Measurements from ENCODE around the gene CCDC60.

The CCDC60 gene

DNA sequence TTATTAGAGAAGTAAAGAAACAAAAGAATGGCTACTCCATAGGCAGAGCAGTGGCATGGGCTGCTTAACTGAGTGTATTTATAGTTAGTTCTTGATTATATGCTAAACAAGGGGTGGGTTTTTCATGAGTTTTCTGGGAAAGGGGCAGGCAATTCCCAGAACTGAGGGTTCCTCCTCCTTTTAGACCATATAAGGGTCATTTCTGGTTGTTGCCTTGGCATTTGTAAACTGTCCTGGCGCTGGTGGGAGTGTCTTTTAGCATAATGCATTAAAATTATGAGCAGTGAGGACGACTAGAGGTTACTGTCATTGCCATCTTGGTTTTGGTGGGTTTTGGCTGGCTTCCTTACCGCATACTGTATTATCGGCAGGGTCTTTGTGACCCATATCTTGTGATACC, 40.1 kb downstream of the CCDC60 start:
- TF ChIP-seq POLR2AphosphoS5 (IDR thresholded peaks at IDR 0.05; ENCODE audit: low read depth) (no peak), SPI1 (IDR thresholded peaks at IDR 0.05; ENCODE audit: borderline replicate concordance, low read depth) (no peak), GABPA (IDR thresholded peaks at IDR 0.05; ENCODE audit: low read depth) (no peak), REST (IDR thresholded peaks at IDR 0.05; ENCODE audit: insufficient replicate concordance, low read depth) (no peak)
- TF ChIP-seq, protein P1, sequence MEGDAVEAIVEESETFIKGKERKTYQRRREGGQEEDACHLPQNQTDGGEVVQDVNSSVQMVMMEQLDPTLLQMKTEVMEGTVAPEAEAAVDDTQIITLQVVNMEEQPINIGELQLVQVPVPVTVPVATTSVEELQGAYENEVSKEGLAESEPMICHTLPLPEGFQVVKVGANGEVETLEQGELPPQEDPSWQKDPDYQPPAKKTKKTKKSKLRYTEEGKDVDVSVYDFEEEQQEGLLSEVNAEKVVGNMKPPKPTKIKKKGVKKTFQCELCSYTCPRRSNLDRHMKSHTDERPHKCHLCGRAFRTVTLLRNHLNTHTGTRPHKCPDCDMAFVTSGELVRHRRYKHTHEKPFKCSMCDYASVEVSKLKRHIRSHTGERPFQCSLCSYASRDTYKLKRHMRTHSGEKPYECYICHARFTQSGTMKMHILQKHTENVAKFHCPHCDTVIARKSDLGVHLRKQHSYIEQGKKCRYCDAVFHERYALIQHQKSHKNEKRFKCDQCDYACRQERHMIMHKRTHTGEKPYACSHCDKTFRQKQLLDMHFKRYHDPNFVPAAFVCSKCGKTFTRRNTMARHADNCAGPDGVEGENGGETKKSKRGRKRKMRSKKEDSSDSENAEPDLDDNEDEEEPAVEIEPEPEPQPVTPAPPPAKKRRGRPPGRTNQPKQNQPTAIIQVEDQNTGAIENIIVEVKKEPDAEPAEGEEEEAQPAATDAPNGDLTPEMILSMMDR (IDR thresholded peaks at IDR 0.05; ENCODE audit: insufficient read depth, low read length) = no peak
- Histone ChIP-seq H3K4me3 (replicated peaks; ENCODE audit: insufficient read depth, low read length) (no peak overlapping the region), H3K27me3 (ENCODE audit: insufficient read depth, poor library complexity, severe bottlenecking) (no peaks in the 10 kb centered on the region), H3K27ac (replicated peaks) (no peak overlapping the region)
- no peak for DNase-seq (ENCODE audit: low read depth in 1 of 2, low spot score in 1 of 2)

- no peak overlapping the region for H3K27ac ChIP-seq (replicated peaks)
- DNase-seq (ENCODE audit: low read depth in 1 of 2, low spot score in 1 of 2) = peak; percentile 4 to 18
- H3K4me3 ChIP-seq (replicated peaks; ENCODE audit: insufficient read depth, low read length) = no peak overlapping the region
- TF ChIP-seq, protein P1 (IDR thresholded peaks at IDR 0.05; ENCODE audit: insufficient read depth, low read length) = no peak
- TF ChIP-seq REST (IDR thresholded peaks at IDR 0.05; ENCODE audit: insufficient replicate concordance, low read depth) (no peak), SPI1 (IDR thresholded peaks at IDR 0.05; ENCODE audit: borderline replicate concordance, low read depth) (no peak), POLR2AphosphoS5 (IDR thresholded peaks at IDR 0.05; ENCODE audit: low read depth) (no peak), GABPA (IDR thresholded peaks at IDR 0.05; ENCODE audit: low read depth) (no peak)
- H3K27me3 ChIP-seq (ENCODE audit: insufficient read depth, poor library complexity, severe bottlenecking) = no peaks in the 10 kb centered on the region
Observed at GRCh38 chr12:119375075-119375882, 40.8 kb downstream of the CCDC60 start.

- Histone ChIP-seq H3K4me3 (replicated peaks; ENCODE audit: insufficient read depth, low read length) (no peak overlapping the region), H3K27ac (replicated peaks) (no peak overlapping the region), H3K27me3 (ENCODE audit: insufficient read depth, poor library complexity, severe bottlenecking) (no peaks in the 10 kb centered on the region)
- no peak for DNase-seq (ENCODE audit: low read depth in 1 of 2, low spot score in 1 of 2)
- no peak for TF ChIP-seq SPI1 (IDR thresholded peaks at IDR 0.05; ENCODE audit: borderline replicate concordance, low read depth)
- TF ChIP-seq POLR2AphosphoS5 (IDR thresholded peaks at IDR 0.05; ENCODE audit: low read depth) = no peak
- no peak for TF ChIP-seq GABPA (IDR thresholded peaks at IDR 0.05; ENCODE audit: low read depth)
- TF ChIP-seq REST (IDR thresholded peaks at IDR 0.05; ENCODE audit: insufficient replicate concordance, low read depth) = no peak
- TF ChIP-seq, protein P1 (IDR thresholded peaks at IDR 0.05; ENCODE audit: insufficient read depth, low read length) = no peak
Observed at GRCh38 chr12:119375883-119376190, 41.3 kb downstream of the CCDC60 start.
